GM12872 (cell line): ENCODE measurements around the gene GNB4.

ENCODE experiments used
- CTCF ChIP-seq: IDR thresholded peaks from 3 replicates; pipeline ENCODE4 v1.5.1; 2011; ENCODE audit warnings: low read depth, mild to moderate bottlenecking, low read length, moderate library complexity; ENCODE audit not compliant: insufficient read depth

The GNB4 gene

GRCh38 chr3:179438841-179439240 lies 12.4 kb downstream of the GNB4 start:
- no peak for TF ChIP-seq CTCF

- TF ChIP-seq CTCF = no peak
Observed at GRCh38 chr3:179436517-179436916, 14.8 kb downstream of the GNB4 start.

- TF ChIP-seq CTCF = no peak
Observed at GRCh38 chr3:179432451-179432850, 18.8 kb downstream of the GNB4 start.

GRCh38 chr3:179432021-179432420 lies 19.2 kb downstream of the GNB4 start:
- no peak for TF ChIP-seq CTCF

GRCh38 chr3:179430277-179430870 lies 20.9 kb downstream of the GNB4 start:
- no peak for TF ChIP-seq CTCF

- no peak for TF ChIP-seq CTCF
Observed at GRCh38 chr3:179428876-179429548, 22.3 kb downstream of the GNB4 start.

GRCh38 chr3:179425075-179425474 lies 26.2 kb downstream of the GNB4 start:
- no peak for TF ChIP-seq CTCF
